K562 (cell line): ENCODE measurements around the gene STPG2. TPM values are rescaled to one million over a fixed set of nuclear protein-coding genes. Genes with fewer than 3 reads are reported as not detected.

Experiments
- ATAC-seq: fragments of 200-7000 bp; cut with Tn5 transposase; 3 replicates; pipeline ENCODE4 v1.9.1; 2020; ENCODE audit warnings: moderate library complexity
- BruUV-seq: library from RNA; stranded (reverse); fragments of 400-500 nt; replicated peaks from 2 replicates; lab custom pipeline; 2021; lab: Mats Ljungman, UMichigan
- CTCF ChIA-PET: fragments of 300-600 bp; formaldehyde crosslinking; extraction: SDS; loops from one replicate; lab custom pipeline; 2021; ENCODE audit warnings: low intra/inter-chr PET ratio; lab: Yijun Ruan, JAX
- POLR2A ChIA-PET: fragments of 300-600, 350-650 bp; sonication (Branson Sonifier 250); formaldehyde crosslinking; extraction: SDS; loops from one replicate; lab custom pipeline; 2021; ENCODE audit warnings: antibody characterized with exemption, inconsistent platforms; lab: Yijun Ruan, JAX
- DNase-seq, 4 experiments: peaks; one replicate each; pipeline versions ENCODE4 v3.0.0 to v3.0.0-alpha.2; 2011 to 2018; ENCODE audit warnings: low spot score in 3 of 4, mixed read lengths in 3 of 4; ENCODE audit errors: extremely low read depth in 1 of 4
- FAIRE-seq: peaks from 2 replicates; lab custom pipeline; 2011; peaks lifted over from hg19 to GRCh38; lab: Jason Lieb, UNC
- H2AFZ ChIP-seq: 2 replicates; pipeline ENCODE4 v1.6.0; 2011; ENCODE audit warnings: low read depth, low read length, control low read depth, inconsistent platforms
- H3K27ac ChIP-seq: fragments of 200-600 bp; 3 replicates; pipeline ENCODE4 v1.8.0; 2011; ENCODE audit warnings: low read depth, mild to moderate bottlenecking, control low read depth, inconsistent platforms, low read length, moderate library complexity, mixed read lengths; ENCODE audit errors: extremely low read depth
- H3K27me3 ChIP-seq, 2 experiments: fragments of 300-600 bp in 1 of 2; 2 replicates in 1 of 2; 3 replicates in 1 of 2; pipeline versions ENCODE4 v1.6.0 to v1.8.0; 2011; ENCODE audit warnings: inconsistent platforms in 2 of 2, low read length in 2 of 2, mild to moderate bottlenecking in 1 of 2, mixed read lengths in 1 of 2, moderate library complexity in 1 of 2; ENCODE audit not compliant: control insufficient read depth in 2 of 2, insufficient read depth in 2 of 2
- H3K36me3 ChIP-seq: fragments of 300-600 bp; 3 replicates; pipeline ENCODE4 v1.8.0; 2011; ENCODE audit warnings: mild to moderate bottlenecking, low read length, inconsistent platforms; ENCODE audit not compliant: control insufficient read depth, insufficient read depth
- H3K4me1 ChIP-seq, 2 experiments: fragments of 200-600 bp in 1 of 2; replicated peaks in 1 of 2; 2 replicates in 1 of 2; 3 replicates in 1 of 2; pipeline versions ENCODE4 v1.5.1 to v1.8.0; 2011; ENCODE audit warnings: inconsistent platforms in 2 of 2, low read length in 2 of 2, mild to moderate bottlenecking in 1 of 2, mixed read lengths in 1 of 2, moderate library complexity in 1 of 2; ENCODE audit not compliant: control insufficient read depth in 2 of 2, insufficient read depth in 2 of 2
- H3K4me2 ChIP-seq: 2 replicates; pipeline ENCODE4 v1.6.1; 2011; ENCODE audit warnings: low read length, control low read depth, inconsistent platforms, mixed read lengths; ENCODE audit not compliant: insufficient read depth
- H3K4me3 ChIP-seq: fragments of 200-600 bp; sonication (generic), shearing (Covaris generic); 2 replicates; pipeline ENCODE4 v1.5.1; 2016; ENCODE audit warnings: control low read depth, inconsistent platforms
- H3K79me2 ChIP-seq: fragments of 200-600 bp; 3 replicates; pipeline ENCODE4 v1.8.0; 2011; ENCODE audit warnings: low read length, inconsistent platforms; ENCODE audit not compliant: control insufficient read depth, insufficient read depth
- H3K9ac ChIP-seq, 2 experiments: 2 replicates each; pipeline versions ENCODE4 v1.6.0 to v1.6.1; 2011; ENCODE audit warnings: low read depth in 2 of 2, low read length in 2 of 2, control low read depth in 1 of 2, inconsistent platforms in 1 of 2, mild to moderate bottlenecking in 1 of 2, mixed read lengths in 1 of 2; ENCODE audit not compliant: insufficient read depth in 1 of 2
- H3K9me1 ChIP-seq: one replicate; pipeline ENCODE4 v1.6.0; 2011; ENCODE audit warnings: inconsistent platforms, mild to moderate bottlenecking, low read length, moderate library complexity; ENCODE audit not compliant: control insufficient read depth, insufficient read depth
- H3K9me3 ChIP-seq: replicated peaks from 2 replicates; pipeline ENCODE4 v1.5.1; 2011; ENCODE audit warnings: low read depth, low read length, inconsistent platforms; ENCODE audit not compliant: control insufficient read depth, insufficient read depth
- H4K20me1 ChIP-seq: replicated peaks from 2 replicates; pipeline ENCODE4 v1.6.1; 2011; ENCODE audit warnings: low read length, inconsistent platforms, mixed read lengths; ENCODE audit not compliant: control insufficient read depth, insufficient read depth
- CBX8 ChIP-seq: fragments of 200-600 bp; sonication (generic); IDR thresholded peaks from 2 replicates; pipeline ENCODE4 v1.6.1; 2012; ENCODE audit warnings: borderline replicate concordance, mixed run types, low read depth, mild to moderate bottlenecking, moderate library complexity, mixed read lengths, low read length, control low read depth, inconsistent platforms; ENCODE audit not compliant: poor library complexity, severe bottlenecking; ENCODE audit errors: extremely low read depth
- CGGBP1 ChIP-seq: fragments of 250-450 bp; sonication (Bioruptor Pico); IDR thresholded peaks from 2 replicates; pipeline ENCODE4 v1.9.0; 2021; ENCODE audit warnings: mild to moderate bottlenecking
- HNRNPUL1 ChIP-seq: fragments of 200-400 bp; formaldehyde crosslinking; IDR thresholded peaks from 2 replicates; pipeline ENCODE4 v1.6.1; 2017; ENCODE audit warnings: low read length
- ILK ChIP-seq: fragments of 450-650 bp; IDR thresholded peaks from 2 replicates; pipeline ENCODE4 v1.6.1; 2016; ENCODE audit warnings: missing genetic modification characterization, low read depth, mild to moderate bottlenecking, missing compliant biosample characterization, moderate library complexity, borderline replicate concordance
- MTA1 ChIP-seq: fragments of 450-650 bp; IDR thresholded peaks from 2 replicates; pipeline ENCODE4 v1.6.1; 2017; ENCODE audit warnings: borderline replicate concordance
- NCOA2 ChIP-seq, 2 experiments: fragments of 450-650 bp; IDR thresholded peaks; 2 replicates each; pipeline ENCODE4 v1.6.1; 2018; ENCODE audit warnings: mild to moderate bottlenecking in 2 of 2, moderate library complexity in 1 of 2; ENCODE audit not compliant: partially characterized antibody in 2 of 2
- NR2C1 ChIP-seq, 2 experiments: fragments of 450-650 bp; IDR thresholded peaks; 2 replicates each; pipeline ENCODE4 v1.6.1; 2017; ENCODE audit warnings: mild to moderate bottlenecking in 2 of 2, antibody characterized with exemption in 1 of 2, inconsistent platforms in 1 of 2, missing compliant biosample characterization in 1 of 2, missing genetic modification characterization in 1 of 2
- NR4A1 ChIP-seq, 2 experiments: fragments of 250-450 bp in 1 of 2; fragments of 450-650 bp in 1 of 2; sonication (Bioruptor Pico) in 1 of 2; IDR thresholded peaks; 2 replicates each; pipeline versions ENCODE4 v1.4.0 to v1.6.1; 2016 to 2020; ENCODE audit warnings: mild to moderate bottlenecking in 2 of 2, missing compliant biosample characterization in 1 of 2, missing genetic modification characterization in 1 of 2, moderate library complexity in 1 of 2
- POU5F1 ChIP-seq: fragments of 150-350 bp; IDR thresholded peaks from 2 replicates; pipeline ENCODE4 v1.6.1; 2014; ENCODE audit warnings: borderline replicate concordance, low read length, low read depth, mild to moderate bottlenecking; ENCODE audit not compliant: partially characterized antibody
- PTRF ChIP-seq: fragments of 450-650 bp; IDR thresholded peaks from 2 replicates; pipeline ENCODE4 v1.6.1; 2016; ENCODE audit warnings: mild to moderate bottlenecking, missing genetic modification characterization, missing compliant biosample characterization
- RBM34 ChIP-seq: fragments of 200-400 bp; formaldehyde crosslinking; IDR thresholded peaks from 2 replicates; pipeline ENCODE4 v1.6.1; 2018; ENCODE audit warnings: low read length, borderline replicate concordance; ENCODE audit not compliant: insufficient read depth
- SAFB2 ChIP-seq: fragments of 200-400 bp; formaldehyde crosslinking; IDR thresholded peaks from 2 replicates; pipeline ENCODE4 v1.6.1; 2018; ENCODE audit warnings: borderline replicate concordance, low read length, low read depth, moderate library complexity; ENCODE audit not compliant: severe bottlenecking
- SIN3A ChIP-seq, 2 experiments: fragments of 150-350 bp in 1 of 2; IDR thresholded peaks; 2 replicates each; pipeline ENCODE4 v1.6.1; 2011 to 2016; ENCODE audit warnings: borderline replicate concordance in 2 of 2, low read depth in 2 of 2, low read length in 2 of 2, mild to moderate bottlenecking in 2 of 2, moderate library complexity in 2 of 2; ENCODE audit not compliant: control insufficient read depth in 1 of 2
- ZFX ChIP-seq: sonication (generic); formaldehyde crosslinking; IDR thresholded peaks from 2 replicates; pipeline ENCODE4 v1.8.0; 2022; ENCODE audit warnings: mild to moderate bottlenecking, missing genetic modification reagents, moderate library complexity
- ZNF239 ChIP-seq: fragments of 250-450 bp; sonication (Bioruptor Pico); IDR thresholded peaks from 2 replicates; pipeline ENCODE4 v1.4.0; 2020; ENCODE audit warnings: mild to moderate bottlenecking
- ZNF253 ChIP-seq: fragments of 250-450 bp; sonication (Bioruptor Pico); conservative IDR thresholded peaks from 2 replicates; pipeline ENCODE4 v1.6.1; 2021; ENCODE audit warnings: mild to moderate bottlenecking
- ZNF75A ChIP-seq: fragments of 450-650 bp; formaldehyde crosslinking; IDR thresholded peaks from 2 replicates; pipeline ENCODE4 v1.4.0; 2020; ENCODE audit warnings: mild to moderate bottlenecking
- in situ Hi-C: fragments of 300-500 bp; cut with MboI; formaldehyde crosslinking; loops from 4 replicates; pipeline ENCODE4 v1.15.0; 2018; ENCODE audit warnings: inconsistent platforms, mixed read lengths
- intact Hi-C: fragments of 100-400 bp; cut with micrococcal nuclease; formaldehyde crosslinking; loops from 2 replicates; pipeline ENCODE4 v1.14.2; 2022
- polyA plus RNA-seq, 8 experiments: library from polyadenylated mRNA; depleted of rRNA in 4 of 8; stranded (reverse) in 5 of 8; unstranded in 3 of 8; fragments of >200 nt; fragmentation: Nextera tagmentation in 2 of 8; fragmentation: Illumina TruSeq in 1 of 8; extraction: Ambion mirVana in 2 of 8; extraction: Trizol in 1 of 8; gene quantifications; 2 replicates each; pipeline versions ENCODE4 v1.2.1 to v1.2.3, GENCODE V29; 2011 to 2014; ENCODE audit warnings: inconsistent platforms in 1 of 8, missing spikeins in 1 of 8
- total RNA-seq, 7 experiments: library from RNA; depleted of rRNA in 6 of 7; stranded (reverse); fragments of >200 nt in 6 of 7; fragmentation: Illumina TruSeq in 2 of 7; extraction: Trizol in 2 of 7; gene quantifications; 2 replicates each; pipeline versions ENCODE4 v1.2.1 to v1.2.3, GENCODE V29; 2011 to 2021; ENCODE audit warnings: low replicate concordance in 1 of 7
- TF ChIP-seq, protein P1 (sequence below): sonication (generic); formaldehyde crosslinking; IDR thresholded peaks from 2 replicates; pipeline ENCODE4 v1.8.0; 2022; ENCODE audit warnings: mild to moderate bottlenecking, missing genetic modification reagents

Gene STPG2
- total and polyA plus RNA-seq, 9 of the 15 experiments (the other 6 are each of a cell fraction or from before 2014, with no cell fraction given) = not detected

- in situ Hi-C loops = no loop called here
- H3K36me3 ChIP-seq = no peaks in the 10 kb centered on the region
- H3K27ac ChIP-seq = no peak overlapping the region
- no peaks in the 10 kb centered on the region for H3K9me1 ChIP-seq
- ATAC-seq = no peak
- no TSS peak for BruUV-seq
- H3K27me3 ChIP-seq = no peaks in the 10 kb centered on the region
- H3K79me2 ChIP-seq = no peaks in the 10 kb centered on the region
- H3K9ac ChIP-seq = no peak overlapping the region
- no peak overlapping the region for H3K4me2 ChIP-seq
- no peaks in the 10 kb centered on the region for H3K9me3 ChIP-seq
- intact Hi-C loops = no loop called here
- TF ChIP-seq HNRNPUL1 (no peak), NR4A1 (CRISPR knock-in tag; IDR thresholded peaks at IDR 0.05) (no peak), NR4A1 (tag; IDR thresholded peaks at IDR 0.05) (no peak), ZFX (CRISPR knock-in tag) (no peak), NCOA2 (IDR thresholded peaks at IDR 0.05; ENCODE audit: partially characterized antibody in 2 of 2) (no peak), NR2C1 (IDR thresholded peaks at IDR 0.05) (no peak), NR2C1 (tag; IDR thresholded peaks at IDR 0.05) (no peak), ILK (no peak), CGGBP1 (no peak), PTRF (tag) (no peak), MTA1 (no peak), CBX8 (no peak), SIN3A (IDR thresholded peaks at IDR 0.05; ENCODE audit: borderline replicate concordance in 2 of 2, control insufficient read depth in 1 of 2, low read depth in 2 of 2, low read length in 2 of 2) (no peak), ZNF239 (CRISPR knock-in tag) (no peak), ZNF253 (CRISPR knock-in tag) (no peak), POU5F1 (no peak), SAFB2 (no peak), RBM34 (no peak), ZNF75A (CRISPR knock-in tag) (no peak)
- TF ChIP-seq, protein P1, sequence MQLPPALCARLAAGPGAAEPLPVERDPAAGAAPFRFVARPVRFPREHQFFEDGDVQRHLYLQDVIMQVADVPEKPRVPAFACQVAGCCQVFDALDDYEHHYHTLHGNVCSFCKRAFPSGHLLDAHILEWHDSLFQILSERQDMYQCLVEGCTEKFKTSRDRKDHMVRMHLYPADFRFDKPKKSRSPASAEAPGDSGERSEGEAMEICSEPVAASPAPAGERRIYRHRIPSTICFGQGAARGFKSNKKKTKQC (CRISPR knock-in tag) = no peak
- POLR2A ChIA-PET = no interaction called here
- H2AFZ ChIP-seq = no peak overlapping the region
- no peak for FAIRE-seq
- CTCF ChIA-PET = no interaction called here
- no peak overlapping the region for H3K4me3 ChIP-seq
- DNase-seq = no peak
- H3K4me1 ChIP-seq = no peaks in the 10 kb centered on the region
- H4K20me1 ChIP-seq = no peaks in the 10 kb centered on the region
Measured at GRCh38 chr4:97950836-97951235, 192.4 kb downstream of the STPG2 start.
